ENCODE results near the gene GRAMD1A. TPM values are rescaled to one million over a fixed set of nuclear protein-coding genes. Genes with fewer than 3 reads are reported as not detected.
"Not testable (repeated sequence)": the region's sequence is repeated elsewhere in the genome, so short reads cannot be mapped to it uniquely, and the experiment has no call there.

Gene GRAMD1A
- total RNA-seq, 4 donors from 2014 or later, result 27.8 to 55.3 (median 52.1) TPM

GRCh38 chr19:35004517-35005255 is 4.6 kb downstream of the GRAMD1A start:
- no peak overlapping the region for H3K4me3 ChIP-seq
- WGBS, result 87% methylated on average over 12 of the region's 18 CpGs
- H3K9me3 ChIP-seq, result no peaks in the 10 kb centered on the region
- intact Hi-C loops (cut with DNase I), result no loop called here
- peak overlapping the region in 2 of 4 donors; percentile 62 to 99 for H3K27ac ChIP-seq (replicated peaks in 1 of 4)
- no peak for DNase-seq (ENCODE audit: extremely low spot score)
- TF ChIP-seq POLR2AphosphoS5 (IDR thresholded peaks at IDR 0.05) (no peak), EP300 (IDR thresholded peaks at IDR 0.05) (no peak), CTCF (IDR thresholded peaks at IDR 0.05) (no peak), POLR2A (IDR thresholded peaks at IDR 0.05; ENCODE audit: low read depth) (no peak)
- H3K4me1 ChIP-seq, result peaks cover 55 to 80% (median 74%) of the 10 kb centered on the region in 4 donors
- peaks cover 0 to 50% (median 28%) of the 10 kb centered on the region in 4 donors for H3K36me3 ChIP-seq
- H3K27me3 ChIP-seq, result no peaks in the 10 kb centered on the region

GRCh38 chr19:35005256-35005977 is 5.3 kb downstream of the GRAMD1A start:
- H3K4me1 ChIP-seq, result peaks cover 55 to 80% (median 72%) of the 10 kb centered on the region in 4 donors

GRCh38 chr19:35006007-35006341 is 5.9 kb downstream of the GRAMD1A start:
- H3K27me3 ChIP-seq; H3K9me3 ChIP-seq; intact Hi-C loops (cut with DNase I); H3K4me3 ChIP-seq; DNase-seq (ENCODE audit: extremely low spot score): not testable (repeated sequence)
- 92% methylated on average over 6 of the region's 6 CpGs for WGBS
- Histone ChIP-seq H3K27ac (replicated peaks in 1 of 4) (peak overlapping the region in 2 of 4 donors; percentile 60 to 62), H3K36me3 (peaks cover 10 to 62% (median 40%) of the 10 kb centered on the region in 4 donors), H3K4me1 (peaks cover 54 to 76% (median 70%) of the 10 kb centered on the region in 4 donors)

More at GRCh38 chr19:35005256-35005977, 5.3 kb downstream of the GRAMD1A start:
- no peak for TF ChIP-seq EP300 (IDR thresholded peaks at IDR 0.05)
- TF ChIP-seq CTCF (IDR thresholded peaks at IDR 0.05), result no peak
- TF ChIP-seq POLR2AphosphoS5 (IDR thresholded peaks at IDR 0.05), result no peak
- no peak for TF ChIP-seq POLR2A (IDR thresholded peaks at IDR 0.05; ENCODE audit: low read depth)
- Histone ChIP-seq H3K4me3 (no peak overlapping the region), H3K9me3 (no peaks in the 10 kb centered on the region), H3K27me3 (no peaks in the 10 kb centered on the region), H3K36me3 (peaks cover 7 to 57% (median 35%) of the 10 kb centered on the region in 4 donors), H3K27ac (replicated peaks in 1 of 4) (peak overlapping the region in 2 of 4 donors; percentile 60 to 62)
- intact Hi-C loops (cut with DNase I), result no loop called here
- WGBS, result 81% methylated on average over 9 of the region's 11 CpGs
- DNase-seq (ENCODE audit: extremely low spot score), result no peak

GRCh38 chr19:35006342-35006998 is 6.3 kb downstream of the GRAMD1A start:
- Histone ChIP-seq H3K27me3 (no peaks in the 10 kb centered on the region), H3K4me1 (peaks cover 49 to 71% (median 67%) of the 10 kb centered on the region in 4 donors), H3K4me3 (no peak overlapping the region), H3K9me3 (no peaks in the 10 kb centered on the region), H3K27ac (replicated peaks in 1 of 4) (peak overlapping the region in 2 of 4 donors; percentile 60 to 62), H3K36me3 (peaks cover 10 to 67% (median 45%) of the 10 kb centered on the region in 4 donors)
- intact Hi-C loops (cut with DNase I), result no loop called here
- TF ChIP-seq POLR2AphosphoS5 (IDR thresholded peaks at IDR 0.05) (no peak), EP300 (IDR thresholded peaks at IDR 0.05) (no peak), POLR2A (IDR thresholded peaks at IDR 0.05; ENCODE audit: low read depth) (no peak), CTCF (IDR thresholded peaks at IDR 0.05) (no peak)
- 80% methylated on average over 15 of the region's 15 CpGs for WGBS
- no peak for DNase-seq (ENCODE audit: extremely low spot score)

GRCh38 chr19:35006999-35007365 is 6.9 kb downstream of the GRAMD1A start:
- 83% methylated on average over 5 of the region's 5 CpGs for WGBS
- Histone ChIP-seq H3K27ac (replicated peaks in 1 of 4) (peak overlapping the region in 2 of 4 donors; percentile 60 to 62), H3K4me1 (peaks cover 47 to 67% (median 64%) of the 10 kb centered on the region in 4 donors), H3K36me3 (peaks cover 10 to 70% (median 50%) of the 10 kb centered on the region in 4 donors), H3K9me3 (no peaks in the 10 kb centered on the region), H3K4me3 (no peak overlapping the region), H3K27me3 (no peaks in the 10 kb centered on the region)
- no peak for DNase-seq (ENCODE audit: extremely low spot score)
- TF ChIP-seq EP300 (IDR thresholded peaks at IDR 0.05) (no peak), CTCF (IDR thresholded peaks at IDR 0.05) (no peak), POLR2A (IDR thresholded peaks at IDR 0.05; ENCODE audit: low read depth) (no peak), POLR2AphosphoS5 (IDR thresholded peaks at IDR 0.05) (no peak)
- intact Hi-C loops (cut with DNase I), result no loop called here

- Histone ChIP-seq H3K27ac (replicated peaks in 1 of 4) (peak overlapping the region in 1 of 4 donors; percentile 66), H3K4me1 (peaks cover 47 to 67% (median 63%) of the 10 kb centered on the region in 4 donors), H3K36me3 (peaks cover 10 to 70% (median 53%) of the 10 kb centered on the region in 4 donors)
- 99% methylated on average over 8 of the region's 8 CpGs for WGBS
- intact Hi-C loops (cut with DNase I); H3K9me3 ChIP-seq; H3K4me3 ChIP-seq; H3K27me3 ChIP-seq; DNase-seq (ENCODE audit: extremely low spot score): not testable (repeated sequence)
Measured at GRCh38 chr19:35007427-35007826, 7.3 kb downstream of the GRAMD1A start.
